GM18526 (cell line): ENCODE data around the gene SUSD5.

Experiments
- POLR2A ChIP-seq: IDR thresholded peaks from 3 replicates; pipeline ENCODE4 v1.6.1; 2011; ENCODE audit not compliant: insufficient read length; ENCODE audit errors: extremely low read depth

The SUSD5 gene

GRCh38 chr3:33113772-33114621 lies 104.6 kb downstream of the SUSD5 start, which contains the start of gene CRTAP:
Gene CRTAP (plus strand): TSS chr3:33114014. CDS start chr3:33114078, 64 bp downstream.
- TF ChIP-seq POLR2A = peak; percentile 75

GRCh38 chr3:33111581-33111980 lies 107.0 kb downstream of the SUSD5 start:
- TF ChIP-seq POLR2A = no peak

GRCh38 chr3:33105341-33105948 lies 113.2 kb downstream of the SUSD5 start:
- no peak for TF ChIP-seq POLR2A

- TF ChIP-seq POLR2A = no peak
These were observed 113.8 kb downstream of the SUSD5 start for GRCh38 chr3:33104803-33105202.

- TF ChIP-seq POLR2A = no peak
These were observed 115.1 kb downstream of the SUSD5 start for GRCh38 chr3:33103480-33103879.

GRCh38 chr3:33103034-33103433 lies 115.6 kb downstream of the SUSD5 start:
- TF ChIP-seq POLR2A = no peak

GRCh38 chr3:33100229-33100628 lies 118.4 kb downstream of the SUSD5 start:
- TF ChIP-seq POLR2A = no peak
